Vagina (tissue), 2 donors: ENCODE measurements around the gene TOR2A. TPM values are rescaled to one million over a fixed set of nuclear protein-coding genes. Genes with fewer than 3 reads are reported as not detected.
A peak's percentile ranks its signal among the peaks of the same experiment; 100 is the strongest.

Experiments
- DNase-seq, 2 donors: peaks; one replicate each; pipeline ENCODE4 v3.0.0-alpha.2; 2017; ENCODE audit errors: extremely low spot score in 2 of 2
- H3K27ac ChIP-seq: fragments of 200-600 bp; sonication (generic); one replicate; pipeline ENCODE4 v1.5.1; 2019
- H3K27me3 ChIP-seq: fragments of 200-600 bp; sonication (generic); one replicate; pipeline ENCODE4 v1.5.1; 2019
- H3K36me3 ChIP-seq, 2 donors: fragments of 200-600 bp; sonication (generic); one replicate each; pipeline ENCODE4 v1.5.1; 2017 to 2019
- H3K4me1 ChIP-seq: fragments of 200-600 bp; sonication (generic); one replicate; pipeline ENCODE4 v1.5.1; 2019
- H3K4me3 ChIP-seq, 2 donors: fragments of 200-600 bp; sonication (generic); 1 replicate in 1 of 2; 2 replicates in 1 of 2; pipeline ENCODE4 v1.5.1; 2016 to 2019
- H3K9me3 ChIP-seq: fragments of 200-600 bp; sonication (generic); one replicate; pipeline ENCODE4 v1.5.1; 2019
- CTCF ChIP-seq, 3 experiments: fragments of 450-650 bp in 2 of 3; fragments of 200-600 bp in 1 of 3; sonication (generic) in 1 of 3; IDR thresholded peaks; one replicate each; pipeline ENCODE4 v1.5.1; 2017 to 2019; ENCODE audit warnings: antibody characterized with exemption in 3 of 3, mild to moderate bottlenecking in 2 of 3, moderate library complexity in 2 of 3
- POLR2A ChIP-seq, 2 donors: fragments of 450-650 bp; IDR thresholded peaks; one replicate each; pipeline ENCODE4 v1.6.1; 2017; ENCODE audit warnings: antibody characterized with exemption in 2 of 2, mild to moderate bottlenecking in 2 of 2, moderate library complexity in 2 of 2
- POLR2AphosphoS5 ChIP-seq, 2 donors: sonication (generic); formaldehyde crosslinking; IDR thresholded peaks; one replicate each; pipeline ENCODE4 v1.9.0; 2017; ENCODE audit warnings: antibody characterized with exemption in 2 of 2, mild to moderate bottlenecking in 2 of 2, low read depth in 1 of 2; ENCODE audit not compliant: insufficient read depth in 1 of 2
- intact Hi-C: fragments of 100-400 bp; cut with DNase I; formaldehyde crosslinking; loops from one replicate; pipeline ENCODE4 v1.15.1; 2023
- total RNA-seq: library from RNA; depleted of rRNA; stranded (reverse); fragments of >200 nt; gene quantifications from one replicate; pipeline ENCODE4 v1.2.3, GENCODE V29; 2016

The TOR2A gene
- total RNA-seq, 1 donor from 2014 or later, result 12.3 TPM

GRCh38 chr9:127742435-127743088 is 7.5 kb upstream of the TOR2A start:
- Histone ChIP-seq H3K36me3 (no peaks in the 10 kb centered on the region), H3K4me1 (peaks cover 23% of the 10 kb centered on the region), H3K27me3 (no peaks in the 10 kb centered on the region), H3K27ac (peak overlapping the region; percentile 88), H3K4me3 (peak overlapping the region; percentile 22 to 27), H3K9me3 (no peaks in the 10 kb centered on the region)
- TF ChIP-seq CTCF (IDR thresholded peaks at IDR 0.05) (no peak), POLR2AphosphoS5 (IDR thresholded peaks at IDR 0.05; ENCODE audit: insufficient read depth in 1 of 2, low read depth in 1 of 2) (peak in 1 of 2 donors; percentile 60)
- intact Hi-C loops, result no loop called here
- DNase-seq, result no peak

- Histone ChIP-seq H3K4me1 (peaks cover 23% of the 10 kb centered on the region), H3K36me3 (no peaks in the 10 kb centered on the region), H3K27ac (peak overlapping the region; percentile 88), H3K4me3 (peak overlapping the region; percentile 22 to 27), H3K27me3 (no peaks in the 10 kb centered on the region), H3K9me3 (no peaks in the 10 kb centered on the region)
- no peak for TF ChIP-seq POLR2AphosphoS5 (IDR thresholded peaks at IDR 0.05; ENCODE audit: insufficient read depth in 1 of 2, low read depth in 1 of 2)
- TF ChIP-seq POLR2A (IDR thresholded peaks at IDR 0.05), result peak in 1 of 2 donors; percentile 6
- intact Hi-C loops, result no loop called here
- DNase-seq, result no peak
Measured at GRCh38 chr9:127741831-127742434, 6.8 kb upstream of the TOR2A start.

GRCh38 chr9:127739614-127740330 is 4.7 kb upstream of the TOR2A start:
- Histone ChIP-seq H3K27me3 (no peaks in the 10 kb centered on the region), H3K9me3 (no peaks in the 10 kb centered on the region), H3K4me1 (peaks cover 23% of the 10 kb centered on the region), H3K4me3 (no peak overlapping the region), H3K27ac (peak overlapping the region; percentile 88), H3K36me3 (no peaks in the 10 kb centered on the region)
- DNase-seq, result peak in 1 of 2 donors; percentile 93
- intact Hi-C loops, result loop anchor here (2.0 to 10.0 kb wide), 3 partner anchors 133 to 235 kb away; no protein-coding TSS in a partner anchor
- TF ChIP-seq CTCF (IDR thresholded peaks at IDR 0.05), result no peak

GRCh38 chr9:127738666-127739065 is 3.6 kb upstream of the TOR2A start:
- intact Hi-C loops, result loop anchor here (2.0 to 10.0 kb wide), 3 partner anchors 134 to 234 kb away; no protein-coding TSS in a partner anchor
- Histone ChIP-seq H3K4me1 (peaks cover 32% of the 10 kb centered on the region), H3K36me3 (no peaks in the 10 kb centered on the region), H3K27ac (no peak overlapping the region), H3K27me3 (no peaks in the 10 kb centered on the region), H3K4me3 (no peak overlapping the region), H3K9me3 (no peaks in the 10 kb centered on the region)
- no peak for TF ChIP-seq POLR2AphosphoS5 (IDR thresholded peaks at IDR 0.05; ENCODE audit: insufficient read depth in 1 of 2, low read depth in 1 of 2)
- TF ChIP-seq POLR2A (IDR thresholded peaks at IDR 0.05), result no peak
- TF ChIP-seq CTCF (IDR thresholded peaks at IDR 0.05), result no peak
- no peak for DNase-seq

- Histone ChIP-seq H3K27me3 (no peaks in the 10 kb centered on the region), H3K4me3 (no peak overlapping the region), H3K9me3 (no peaks in the 10 kb centered on the region), H3K4me1 (peaks cover 28% of the 10 kb centered on the region), H3K27ac (peak overlapping the region; percentile 93), H3K36me3 (peaks cover 0 to 12% of the 10 kb centered on the region in 2 donors)
- TF ChIP-seq CTCF (IDR thresholded peaks at IDR 0.05) (no peak), POLR2AphosphoS5 (IDR thresholded peaks at IDR 0.05; ENCODE audit: insufficient read depth in 1 of 2, low read depth in 1 of 2) (no peak), POLR2A (IDR thresholded peaks at IDR 0.05) (no peak)
- DNase-seq, result no peak
- intact Hi-C loops, result loop anchor here (2.0 to 10.0 kb wide), 3 partner anchors 49 to 231 kb away; no protein-coding TSS in a partner anchor
Measured at GRCh38 chr9:127735530-127736185, 564 bp upstream of the TOR2A start.
